ENCODE results near the gene SORT1.

Gene SORT1

DNA sequence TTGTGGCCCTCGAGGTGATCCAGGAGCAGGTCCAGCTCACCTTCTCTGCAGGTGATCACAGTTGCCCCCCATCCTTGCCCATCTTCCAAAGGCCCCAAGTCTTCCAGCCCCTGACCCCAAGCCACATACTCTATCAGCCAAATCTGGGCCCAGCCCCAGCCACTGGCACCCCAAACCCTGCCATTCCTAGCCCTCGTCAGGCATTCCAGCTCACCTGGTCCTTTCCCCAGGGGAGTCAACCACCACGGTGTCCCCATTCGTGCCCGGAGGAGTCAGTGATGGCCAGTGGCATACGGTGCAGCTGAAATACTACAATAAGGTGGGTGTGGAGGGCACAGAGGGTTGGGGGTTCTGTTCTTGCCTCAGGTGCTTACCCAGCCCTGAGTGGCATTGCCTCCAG, 136.1 kb downstream of the SORT1 start:
- DNase-seq (ENCODE audit: low read depth in 2 of 2) = no peak

DNA sequence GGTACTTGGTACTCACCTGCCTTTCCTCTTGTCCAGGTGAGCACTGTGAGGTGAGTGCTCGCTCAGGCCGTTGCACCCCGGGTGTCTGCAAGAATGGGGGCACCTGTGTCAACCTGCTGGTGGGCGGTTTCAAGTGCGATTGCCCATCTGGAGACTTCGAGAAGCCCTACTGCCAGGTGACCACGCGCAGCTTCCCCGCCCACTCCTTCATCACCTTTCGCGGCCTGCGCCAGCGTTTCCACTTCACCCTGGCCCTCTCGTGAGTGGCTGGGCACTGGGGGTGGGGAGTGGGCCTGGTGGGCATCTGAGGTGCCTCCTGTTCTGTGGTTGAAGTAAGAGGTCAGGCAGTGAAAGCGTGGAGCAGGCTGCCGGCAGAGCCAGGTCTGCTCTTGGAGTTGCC, 136.7 kb downstream of the SORT1 start:
- no peak for DNase-seq (ENCODE audit: low read depth in 2 of 2)

DNA sequence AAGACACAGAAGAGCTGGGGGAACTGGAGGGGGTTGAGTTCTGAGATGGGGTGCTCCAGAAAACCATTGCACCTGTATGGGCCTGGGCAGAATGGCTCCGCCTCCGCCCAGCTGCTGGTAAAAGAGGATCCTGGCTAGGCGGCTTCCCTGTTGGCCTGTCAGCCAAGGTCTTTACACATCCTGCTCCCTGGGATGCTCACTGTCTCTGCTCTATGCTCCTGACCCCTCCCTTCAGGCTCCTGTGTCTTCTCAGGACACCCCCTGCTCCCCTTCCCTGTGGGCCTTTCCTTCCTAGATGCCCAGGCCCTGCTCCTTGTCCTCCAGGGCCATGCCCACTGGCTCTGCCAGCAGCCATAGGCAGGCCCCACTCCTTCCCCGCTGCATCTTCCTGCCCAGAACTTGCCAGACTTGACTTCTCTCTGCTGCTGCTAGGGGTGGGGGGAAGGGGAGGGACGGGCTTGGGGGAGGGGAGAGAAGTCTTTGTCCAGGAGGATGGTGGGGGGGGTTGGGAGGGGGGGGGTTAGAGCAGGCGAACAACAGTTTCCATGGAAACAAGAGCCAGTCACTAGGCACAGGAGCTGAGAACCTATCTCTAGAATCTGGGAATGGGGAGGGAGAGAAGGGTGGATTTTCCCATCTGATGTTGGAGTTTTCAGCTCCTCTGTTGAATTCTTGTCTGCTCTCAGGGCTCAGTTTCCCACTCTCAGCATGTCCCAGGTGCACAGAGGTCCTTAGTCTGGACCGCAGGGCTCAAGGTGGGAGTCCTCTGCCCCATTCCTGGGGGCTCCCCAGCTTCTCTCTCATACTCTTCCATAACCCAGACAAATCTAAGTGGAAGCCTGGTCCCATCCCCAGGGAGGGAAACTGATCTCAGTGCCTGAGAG, 137.8 kb downstream of the SORT1 start:
- no peak for DNase-seq (ENCODE audit: low read depth in 2 of 2)
